Activated naive CD8-positive, alpha-beta T cell treated with anti-CD3 and anti-CD28 coated beads, Interleukin-2, amount 50 U/mL, for 24 hours (primary cell): ENCODE results near the gene NFATC2.

Experiments
- ATAC-seq: fragments of 150-1000 bp; cut with Tn5 transposase; one replicate; pipeline ENCODE4 v1.10.0; 2021
- DNase-seq: peaks from one replicate; pipeline ENCODE4 v3.0.0; 2021
- H3K27ac Mint-ChIP-seq: one replicate; pipeline ENCODE4 v1.8.0; 2021; ENCODE audit warnings: mild to moderate bottlenecking, mixed read lengths
- H3K27me3 Mint-ChIP-seq: one replicate; pipeline ENCODE4 v1.8.0; 2021; ENCODE audit warnings: mixed read lengths
- H3K36me3 Mint-ChIP-seq: one replicate; pipeline ENCODE4 v1.8.0; 2021; ENCODE audit warnings: low read depth, mixed read lengths
- H3K4me1 Mint-ChIP-seq: one replicate; pipeline ENCODE4 v1.8.0; 2021; ENCODE audit warnings: mixed read lengths
- H3K4me3 Mint-ChIP-seq: one replicate; pipeline ENCODE4 v1.8.0; 2021; ENCODE audit warnings: mild to moderate bottlenecking, moderate library complexity, mixed read lengths
- H3K9me3 Mint-ChIP-seq: one replicate; pipeline ENCODE4 v1.8.0; 2021; ENCODE audit warnings: mixed read lengths

The NFATC2 gene

DNA sequence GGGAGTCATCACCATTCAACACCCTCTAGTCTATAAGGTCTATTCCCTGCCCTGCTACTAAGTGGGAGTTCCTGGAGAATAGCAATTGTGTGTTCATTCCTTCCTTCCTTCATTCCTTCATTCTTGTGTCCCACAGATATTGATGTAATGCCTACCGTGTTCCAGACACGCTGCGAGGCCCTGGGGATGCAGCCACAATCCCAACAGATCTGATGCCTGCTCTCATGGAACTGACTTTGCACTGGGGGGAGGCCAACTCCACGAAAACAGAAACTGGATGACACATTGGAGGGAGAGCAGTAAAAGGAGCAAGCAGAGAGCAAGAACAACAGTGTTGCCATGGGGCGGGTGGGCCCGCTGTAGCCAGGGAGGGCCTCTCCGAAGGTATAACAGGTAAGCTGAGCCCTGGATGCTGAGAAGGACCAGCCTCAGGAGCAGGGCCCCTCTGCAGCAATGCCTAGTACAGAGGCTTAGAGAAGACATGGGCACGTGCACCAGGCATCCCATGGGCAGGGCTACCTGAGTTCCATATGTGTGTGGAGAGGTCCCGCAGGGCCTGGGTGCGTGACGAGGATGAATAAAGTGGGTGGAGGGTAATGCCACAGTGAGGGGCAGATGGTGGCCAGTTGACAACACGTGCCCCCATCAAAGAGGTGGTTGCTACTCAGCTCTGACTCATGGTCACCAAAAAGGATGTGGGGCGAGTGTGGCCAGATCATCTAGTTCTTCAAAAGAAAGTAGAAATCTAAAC lies 173.9 kb downstream of the NFATC2 start:
- no peak overlapping the region for H3K4me3 Mint-ChIP-seq
- no peak overlapping the region for H3K27ac Mint-ChIP-seq
- DNase-seq (no peak), ATAC-seq (no peak)
- H3K4me1 Mint-ChIP-seq, result peaks cover 4% of the 10 kb centered on the region
- peaks cover 5% of the 10 kb centered on the region for H3K9me3 Mint-ChIP-seq
- peaks cover 2% of the 10 kb centered on the region for H3K36me3 Mint-ChIP-seq
- peaks cover 1% of the 10 kb centered on the region for H3K27me3 Mint-ChIP-seq

GRCh38 chr20:51366155-51366886 lies 176.2 kb downstream of the NFATC2 start:
- ATAC-seq (no peak), DNase-seq (no peak)
- peaks cover 1% of the 10 kb centered on the region for H3K27me3 Mint-ChIP-seq
- H3K4me1 Mint-ChIP-seq, result no peaks in the 10 kb centered on the region
- no peak overlapping the region for H3K27ac Mint-ChIP-seq
- peaks cover 2% of the 10 kb centered on the region for H3K36me3 Mint-ChIP-seq
- H3K9me3 Mint-ChIP-seq, result peaks cover 8% of the 10 kb centered on the region
- no peak overlapping the region for H3K4me3 Mint-ChIP-seq

DNA sequence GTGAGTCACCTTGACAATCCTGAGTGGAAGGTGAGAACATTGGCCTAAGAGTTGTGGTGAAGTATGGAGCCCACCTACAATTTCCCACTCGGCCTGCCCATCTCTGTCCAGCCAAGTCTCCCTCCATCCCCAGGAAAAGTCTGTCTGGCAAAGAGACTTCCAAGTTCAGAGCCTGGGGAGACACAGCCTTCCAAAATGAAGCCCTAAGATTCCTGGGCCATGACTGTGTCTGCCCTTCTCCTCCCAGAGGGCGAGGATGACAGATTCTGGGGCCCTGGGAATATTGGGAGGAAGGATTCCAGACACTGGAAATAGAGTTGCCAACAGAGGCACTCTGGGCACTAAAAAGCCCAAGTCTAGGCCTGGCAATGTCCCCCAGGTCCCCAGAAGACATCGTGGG lies 176.8 kb downstream of the NFATC2 start:
- DNase-seq, result no peak
- no peak overlapping the region for H3K4me3 Mint-ChIP-seq
- peaks cover 8% of the 10 kb centered on the region for H3K9me3 Mint-ChIP-seq
- ATAC-seq, result no peak
- H3K4me1 Mint-ChIP-seq, result no peaks in the 10 kb centered on the region
- peaks cover 2% of the 10 kb centered on the region for H3K36me3 Mint-ChIP-seq
- H3K27ac Mint-ChIP-seq, result no peak overlapping the region
- H3K27me3 Mint-ChIP-seq, result peaks cover 1% of the 10 kb centered on the region

DNA sequence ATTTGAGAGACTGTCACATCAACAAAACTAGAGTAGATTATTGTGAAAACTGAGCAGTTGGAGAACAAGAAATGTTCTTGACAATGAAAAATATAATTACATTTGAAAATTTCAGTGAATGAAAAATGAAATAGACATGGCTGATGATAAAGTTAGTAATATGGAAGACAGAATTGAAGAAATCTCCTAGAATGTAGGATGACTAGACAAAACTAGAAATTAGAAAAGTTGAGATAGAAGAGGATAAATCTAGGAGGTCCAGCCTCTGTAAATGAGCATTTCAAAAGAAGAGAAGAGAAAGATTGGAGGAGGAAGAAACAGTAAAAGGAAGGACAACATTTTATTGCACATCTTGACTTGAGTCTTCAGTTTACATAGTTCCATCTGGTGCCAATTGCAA lies 178.7 kb downstream of the NFATC2 start:
- no peak for ATAC-seq

DNA sequence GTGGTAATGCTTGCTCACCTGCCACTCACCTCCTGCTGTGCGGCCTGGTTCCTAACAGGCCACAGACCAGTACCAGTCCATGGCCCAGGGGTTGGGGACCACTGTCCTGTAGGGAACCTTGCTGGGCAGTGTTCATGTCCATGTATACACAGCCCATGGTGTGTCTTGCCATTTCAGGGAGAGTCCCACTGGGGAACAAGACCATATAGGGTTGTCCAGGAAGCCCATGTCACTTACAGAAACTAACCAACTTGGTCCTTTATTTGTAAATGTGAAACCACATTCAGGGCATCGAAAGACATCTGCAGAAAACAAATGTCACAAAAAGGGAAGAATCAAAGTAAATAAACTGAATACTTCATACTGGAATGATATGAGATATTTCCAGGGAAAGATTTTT lies 179.1 kb downstream of the NFATC2 start:
- DNase-seq (no peak), ATAC-seq (no peak)
- H3K9me3 Mint-ChIP-seq, result peaks cover 8% of the 10 kb centered on the region
- no peak overlapping the region for H3K4me3 Mint-ChIP-seq
- peaks cover 3% of the 10 kb centered on the region for H3K27me3 Mint-ChIP-seq
- no peaks in the 10 kb centered on the region for H3K4me1 Mint-ChIP-seq
- peaks cover 2% of the 10 kb centered on the region for H3K36me3 Mint-ChIP-seq
- H3K27ac Mint-ChIP-seq, result no peak overlapping the region

More for the DNA sequence above, 178.7 kb downstream of the NFATC2 start:
- Mint-ChIP-seq H3K4me1 (no peaks in the 10 kb centered on the region), H3K27ac (no peak overlapping the region), H3K9me3 (peaks cover 8% of the 10 kb centered on the region), H3K36me3 (peaks cover 2% of the 10 kb centered on the region), H3K4me3 (no peak overlapping the region), H3K27me3 (peaks cover 1% of the 10 kb centered on the region)
- no peak for DNase-seq

- Mint-ChIP-seq H3K27ac (no peak overlapping the region), H3K4me3 (no peak overlapping the region), H3K4me1 (no peaks in the 10 kb centered on the region), H3K9me3 (peaks cover 12% of the 10 kb centered on the region), H3K36me3 (peaks cover 2% of the 10 kb centered on the region), H3K27me3 (peaks cover 4% of the 10 kb centered on the region)
- DNase-seq (no peak), ATAC-seq (no peak)
These were observed 180.3 kb downstream of the NFATC2 start for GRCh38 chr20:51362254-51362653.

GRCh38 chr20:51361258-51361657 lies 181.3 kb downstream of the NFATC2 start:
- ATAC-seq (no peak), DNase-seq (no peak)
- Mint-ChIP-seq H3K4me3 (no peak overlapping the region), H3K4me1 (no peaks in the 10 kb centered on the region), H3K9me3 (peaks cover 12% of the 10 kb centered on the region), H3K27me3 (peaks cover 5% of the 10 kb centered on the region), H3K27ac (no peak overlapping the region), H3K36me3 (peaks cover 2% of the 10 kb centered on the region)

DNA sequence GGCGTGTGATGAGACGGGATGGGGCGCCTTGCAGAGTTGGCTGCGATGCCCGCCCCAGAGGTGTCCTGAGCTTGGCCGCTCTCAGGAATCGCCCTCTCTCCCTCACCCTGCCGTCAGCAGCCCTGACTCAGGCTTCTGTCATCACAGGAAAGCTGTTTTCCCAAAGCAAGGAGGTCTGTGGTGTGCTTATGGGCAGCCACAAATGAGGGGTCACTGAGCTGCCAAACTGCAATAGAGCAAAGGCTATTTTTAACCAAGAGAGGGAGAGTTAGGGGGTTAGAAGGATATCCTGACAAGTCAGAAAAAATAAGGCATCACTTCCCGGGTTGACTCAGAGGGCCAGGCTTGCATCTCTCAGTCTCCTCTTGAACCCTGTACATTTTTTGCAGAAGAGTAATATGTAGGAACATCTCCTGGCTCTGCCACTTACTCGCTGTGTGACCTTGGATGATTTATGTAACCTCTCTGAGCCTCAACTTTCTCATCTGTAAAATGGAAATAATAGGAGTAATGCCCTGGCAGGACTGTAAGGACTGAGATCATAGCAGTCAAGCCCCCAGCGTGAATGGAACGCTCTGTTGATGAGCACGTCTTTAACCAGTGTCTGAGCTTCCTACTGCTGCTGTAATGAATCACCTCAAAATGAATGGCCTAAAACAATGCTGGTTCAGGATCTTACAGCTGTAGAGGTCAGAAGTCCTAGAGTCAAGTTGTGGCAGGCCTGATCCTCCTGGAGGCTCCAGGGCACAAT lies 181.9 kb downstream of the NFATC2 start:
- no peak for ATAC-seq
- peaks cover 5% of the 10 kb centered on the region for H3K27me3 Mint-ChIP-seq

GRCh38 chr20:51359947-51360346 lies 182.6 kb downstream of the NFATC2 start:
- Mint-ChIP-seq H3K27ac (no peak overlapping the region), H3K4me1 (no peaks in the 10 kb centered on the region), H3K36me3 (peaks cover 2% of the 10 kb centered on the region), H3K27me3 (peaks cover 5% of the 10 kb centered on the region), H3K9me3 (peaks cover 12% of the 10 kb centered on the region), H3K4me3 (no peak overlapping the region)
- DNase-seq, result no peak
- no peak for ATAC-seq

More for the DNA sequence above, 181.9 kb downstream of the NFATC2 start:
- H3K36me3 Mint-ChIP-seq, result peaks cover 2% of the 10 kb centered on the region
- DNase-seq, result no peak
- no peak overlapping the region for H3K4me3 Mint-ChIP-seq
- H3K27ac Mint-ChIP-seq, result no peak overlapping the region
- peaks cover 12% of the 10 kb centered on the region for H3K9me3 Mint-ChIP-seq
- H3K4me1 Mint-ChIP-seq, result no peaks in the 10 kb centered on the region

DNA sequence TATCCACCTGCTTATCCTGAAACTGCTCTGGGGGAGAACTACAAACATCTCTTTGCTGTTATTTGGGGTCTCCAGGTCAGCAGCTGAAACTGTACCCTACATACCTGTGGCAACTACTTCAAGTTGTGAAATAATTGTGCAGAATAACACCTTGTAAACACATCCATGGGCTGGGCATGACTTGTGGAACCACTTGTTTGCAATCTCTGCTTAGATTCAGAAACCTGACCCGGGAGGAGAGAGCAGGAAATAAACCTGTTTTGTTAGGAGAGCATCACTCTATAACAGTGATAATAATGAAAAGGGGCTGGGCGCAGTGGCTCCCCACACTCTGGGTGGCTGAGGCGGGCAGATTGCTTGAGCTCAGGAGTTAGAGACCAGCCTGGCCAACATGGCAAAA lies 183.1 kb downstream of the NFATC2 start:
- H3K9me3 Mint-ChIP-seq, result peaks cover 12% of the 10 kb centered on the region
- H3K4me3 Mint-ChIP-seq, result no peak overlapping the region
- DNase-seq (no peak), ATAC-seq (no peak)
- no peaks in the 10 kb centered on the region for H3K4me1 Mint-ChIP-seq
- peaks cover 2% of the 10 kb centered on the region for H3K36me3 Mint-ChIP-seq
- peaks cover 5% of the 10 kb centered on the region for H3K27me3 Mint-ChIP-seq
- no peak overlapping the region for H3K27ac Mint-ChIP-seq

DNA sequence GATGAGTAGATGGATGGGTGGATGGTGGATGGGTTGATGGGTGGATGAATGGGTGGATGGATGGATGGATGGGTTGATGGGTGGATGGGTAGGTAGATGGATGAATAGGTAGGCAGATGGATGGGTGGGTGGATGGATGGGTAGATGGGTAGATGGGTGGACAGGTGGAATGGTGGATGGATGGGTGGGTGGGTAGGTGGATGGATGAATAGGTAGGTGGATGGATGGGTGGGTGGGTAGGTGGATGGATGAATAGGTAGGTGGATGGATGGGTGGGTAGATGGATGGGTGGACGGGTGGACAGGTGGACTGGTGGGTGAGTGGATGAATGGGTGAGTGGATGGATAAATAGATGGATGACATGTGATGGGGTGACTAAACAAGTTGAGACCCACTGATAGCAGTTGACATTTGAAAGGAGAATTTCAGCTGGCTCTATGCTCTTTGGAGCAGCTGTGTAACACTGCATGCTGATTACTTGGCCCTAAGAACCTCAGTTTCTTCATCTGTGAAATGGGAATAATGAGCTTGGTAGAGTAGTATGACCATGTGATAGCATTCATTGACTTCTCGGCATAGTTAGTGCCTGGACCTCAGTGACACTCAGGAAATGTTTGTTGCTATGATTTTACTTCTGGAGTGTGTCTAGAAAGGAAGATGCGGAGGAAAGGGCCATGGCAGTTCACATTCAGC lies 184.3 kb downstream of the NFATC2 start:
- no peak for DNase-seq
- Mint-ChIP-seq H3K27me3 (peaks cover 5% of the 10 kb centered on the region), H3K9me3 (peaks cover 4% of the 10 kb centered on the region), H3K4me3 (no peak overlapping the region), H3K36me3 (no peaks in the 10 kb centered on the region), H3K4me1 (no peaks in the 10 kb centered on the region), H3K27ac (no peak overlapping the region)
- no peak for ATAC-seq

DNA sequence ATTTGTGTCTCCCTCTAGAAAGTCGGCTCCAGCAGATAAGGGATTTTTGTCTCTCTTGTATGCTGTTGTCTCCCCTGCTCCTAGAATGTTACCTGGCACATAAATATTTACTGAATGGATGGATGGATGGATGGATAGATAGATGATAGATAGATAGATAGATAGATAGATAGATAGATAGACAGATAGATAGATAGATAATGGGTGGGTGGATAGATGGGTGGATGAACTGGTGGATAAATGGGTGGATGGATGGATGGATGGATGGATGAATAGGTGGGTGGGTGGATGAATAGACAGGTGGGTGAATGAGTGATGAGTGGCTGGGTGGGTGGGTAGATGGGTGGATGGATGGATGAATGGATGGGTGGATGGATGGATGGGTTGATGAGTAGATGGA lies 185.0 kb downstream of the NFATC2 start:
- peaks cover 4% of the 10 kb centered on the region for H3K9me3 Mint-ChIP-seq
- ATAC-seq (no peak), DNase-seq (no peak)
- peaks cover 5% of the 10 kb centered on the region for H3K27me3 Mint-ChIP-seq
- H3K4me3 Mint-ChIP-seq, result no peak overlapping the region
- H3K27ac Mint-ChIP-seq, result no peak overlapping the region
- H3K4me1 Mint-ChIP-seq, result no peaks in the 10 kb centered on the region
- H3K36me3 Mint-ChIP-seq, result no peaks in the 10 kb centered on the region

DNA sequence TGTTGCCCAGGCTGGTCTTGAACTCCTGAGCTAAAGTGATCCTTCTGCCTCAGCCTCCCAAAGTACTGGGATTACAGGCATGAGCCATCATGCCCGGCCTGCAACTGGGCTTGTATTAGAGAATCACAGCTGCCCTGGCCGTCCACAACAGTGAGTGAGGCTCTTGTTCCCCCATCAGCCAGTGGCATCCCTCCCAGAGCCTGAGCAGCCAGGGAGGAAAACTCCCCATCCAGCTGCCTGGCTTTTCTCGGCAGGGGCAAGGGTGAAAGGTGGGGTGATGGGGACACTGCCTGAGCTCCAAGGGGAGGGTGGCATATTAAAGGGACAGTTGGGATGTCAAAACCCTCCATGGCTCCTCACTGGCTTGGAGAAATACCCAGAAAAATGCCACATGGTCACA lies 185.6 kb downstream of the NFATC2 start:
- no peak overlapping the region for H3K4me3 Mint-ChIP-seq
- ATAC-seq (no peak), DNase-seq (no peak)
- H3K36me3 Mint-ChIP-seq, result no peaks in the 10 kb centered on the region
- H3K27ac Mint-ChIP-seq, result no peak overlapping the region
- H3K4me1 Mint-ChIP-seq, result no peaks in the 10 kb centered on the region
- peaks cover 5% of the 10 kb centered on the region for H3K27me3 Mint-ChIP-seq
- H3K9me3 Mint-ChIP-seq, result peaks cover 4% of the 10 kb centered on the region

DNA sequence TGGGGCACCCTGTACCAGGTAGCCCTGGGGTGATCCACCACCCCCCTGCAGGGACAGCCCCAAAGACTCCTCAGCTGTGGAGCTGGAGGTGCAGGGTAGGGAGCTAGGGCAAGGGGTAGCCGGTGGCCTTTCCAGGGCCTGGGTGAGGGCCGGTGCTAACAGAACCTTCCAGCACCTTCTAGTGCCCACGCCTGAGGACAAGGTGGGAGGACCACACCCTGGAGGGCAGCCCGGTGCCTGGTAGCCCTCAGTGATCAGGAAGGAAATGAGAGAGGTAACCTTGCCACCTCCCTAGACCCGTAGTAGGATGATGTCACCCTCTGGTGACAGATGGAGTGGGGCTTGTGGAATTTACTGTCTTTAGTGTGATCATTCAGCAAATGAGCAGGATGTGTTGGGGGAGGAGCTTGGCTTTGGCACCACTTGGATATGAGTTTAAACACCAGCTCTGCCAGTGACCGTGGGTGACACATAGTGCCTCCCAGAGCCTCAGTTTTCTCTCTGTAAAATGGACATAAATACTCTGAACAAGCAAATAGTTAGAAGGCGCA lies 187.7 kb downstream of the NFATC2 start:
- peaks cover 5% of the 10 kb centered on the region for H3K27me3 Mint-ChIP-seq
- H3K36me3 Mint-ChIP-seq, result no peaks in the 10 kb centered on the region
- H3K4me3 Mint-ChIP-seq, result no peak overlapping the region
- peaks cover 4% of the 10 kb centered on the region for H3K9me3 Mint-ChIP-seq
- ATAC-seq, result peak; percentile 55
- H3K27ac Mint-ChIP-seq, result no peak overlapping the region
- H3K4me1 Mint-ChIP-seq, result no peaks in the 10 kb centered on the region
- no peak for DNase-seq
